Neural cell (in vitro differentiated cells): ENCODE results near the gene CCDC159. TPM values are rescaled to one million over a fixed set of nuclear protein-coding genes. Genes with fewer than 3 reads are reported as not detected.
"Not testable (repeated sequence)": the region's sequence is repeated elsewhere in the genome, so short reads cannot be mapped to it uniquely, and the experiment has no call there.

Source experiments
- H2AFZ ChIP-seq: fragments of 200-600, 300-800 bp; sonication (generic), shearing (Covaris generic); 2 replicates; pipeline ENCODE4 v1.6.0; 2014; ENCODE audit warnings: low read depth, mild to moderate bottlenecking, antibody characterized with exemption, low read length, moderate library complexity
- H3F3A ChIP-seq: fragments of 200-600 bp; shearing (Covaris generic); 2 replicates; pipeline ENCODE4 v1.6.1; 2016; ENCODE audit warnings: mild to moderate bottlenecking, moderate library complexity, mixed read lengths, antibody characterized with exemption, low read length; ENCODE audit not compliant: insufficient read depth, poor library complexity, severe bottlenecking
- H3K27ac ChIP-seq: fragments of 200-600, 300-800 bp; sonication (generic), shearing (Covaris generic); 2 replicates; pipeline ENCODE4 v1.5.1; 2014; ENCODE audit warnings: mild to moderate bottlenecking, low read length, moderate library complexity
- H3K27me3 ChIP-seq: fragments of 300-800, 200-600 bp; sonication (generic), shearing (Covaris generic); 2 replicates; pipeline ENCODE4 v1.6.0; 2014; ENCODE audit warnings: mild to moderate bottlenecking, low read depth, low read length, moderate library complexity; ENCODE audit not compliant: insufficient read depth
- H3K36me3 ChIP-seq: fragments of 300-800, 200-600 bp; sonication (generic), shearing (Covaris generic); 2 replicates; pipeline ENCODE4 v1.5.1; 2014; ENCODE audit warnings: mild to moderate bottlenecking, antibody characterized with exemption, low read length, moderate library complexity; ENCODE audit not compliant: insufficient read depth
- H3K4me2 ChIP-seq: fragments of 300-800, 200-600 bp; sonication (generic), shearing (Covaris generic); 2 replicates; pipeline ENCODE4 v1.6.0; 2014; ENCODE audit warnings: mild to moderate bottlenecking, low read length
- H3K4me3 ChIP-seq: fragments of 300-800, 200-600 bp; sonication (generic), shearing (Covaris generic); 2 replicates; pipeline ENCODE4 v1.5.1; 2014; ENCODE audit warnings: mild to moderate bottlenecking, low read length, moderate library complexity
- H3K79me2 ChIP-seq: fragments of 200-600 bp; shearing (Covaris generic); replicated peaks from 2 replicates; pipeline ENCODE4 v1.6.0; 2014; ENCODE audit warnings: mild to moderate bottlenecking, low read length, moderate library complexity; ENCODE audit not compliant: insufficient read depth
- H3K9ac ChIP-seq: fragments of 300-800, 200-600 bp; sonication (generic), shearing (Covaris generic); 2 replicates; pipeline ENCODE4 v1.6.1; 2016; ENCODE audit warnings: mild to moderate bottlenecking, low read length, mixed read lengths
- H3K9me2 ChIP-seq: fragments of 200-600 bp; shearing (Covaris generic); 2 replicates; pipeline ENCODE4 v1.6.1; 2016; ENCODE audit warnings: mild to moderate bottlenecking, low read length, mixed read lengths; ENCODE audit not compliant: insufficient read depth
- H3K9me3 ChIP-seq: fragments of 200-600, 300-800 bp; sonication (generic), shearing (Covaris generic); 2 replicates; pipeline ENCODE4 v1.6.1; 2016; ENCODE audit warnings: mild to moderate bottlenecking, mixed run types, low read length, moderate library complexity, mixed read lengths
- H4K20me1 ChIP-seq: fragments of 200-600 bp; shearing (Covaris generic); 2 replicates; pipeline ENCODE4 v1.6.1; 2016; ENCODE audit warnings: mild to moderate bottlenecking, mixed run types; ENCODE audit not compliant: insufficient read depth
- CTCF ChIP-seq: fragments of 450-650 bp; IDR thresholded peaks from 2 replicates; pipeline ENCODE4 v1.5.1; 2014; ENCODE audit warnings: antibody characterized with exemption, mild to moderate bottlenecking, moderate library complexity; ENCODE audit not compliant: poor library complexity, severe bottlenecking
- EP300 ChIP-seq: fragments of 450-650 bp; conservative IDR thresholded peaks from 2 replicates; pipeline ENCODE4 v1.6.1; 2014; ENCODE audit warnings: antibody characterized with exemption, mild to moderate bottlenecking, moderate library complexity; ENCODE audit not compliant: poor library complexity, severe bottlenecking
- EZH2 ChIP-seq: fragments of 200-600, 300-800 bp; shearing (Covaris generic), sonication (generic); IDR thresholded peaks from 2 replicates; pipeline ENCODE4 v1.6.1; 2014; ENCODE audit warnings: antibody characterized with exemption, low read length, borderline replicate concordance, mild to moderate bottlenecking; ENCODE audit not compliant: insufficient read depth, poor library complexity, severe bottlenecking
- MXI1 ChIP-seq: fragments of 450-650 bp; conservative IDR thresholded peaks from 2 replicates; pipeline ENCODE4 v1.6.1; 2014; ENCODE audit warnings: antibody characterized with exemption, mild to moderate bottlenecking; ENCODE audit not compliant: poor library complexity, severe bottlenecking
- POLR2AphosphoS5 ChIP-seq: IDR thresholded peaks from 2 replicates; pipeline ENCODE4 v1.6.1; 2012
- RAD21 ChIP-seq: fragments of 450-650 bp; conservative IDR thresholded peaks from 2 replicates; pipeline ENCODE4 v1.6.1; 2014; ENCODE audit warnings: antibody characterized with exemption, mild to moderate bottlenecking, moderate library complexity
- REST ChIP-seq: IDR thresholded peaks from 2 replicates; pipeline ENCODE4 v1.6.1; 2012; ENCODE audit warnings: borderline replicate concordance
- SMC3 ChIP-seq: fragments of 450-650 bp; conservative IDR thresholded peaks from 2 replicates; pipeline ENCODE4 v1.6.1; 2014; ENCODE audit warnings: antibody characterized with exemption, mild to moderate bottlenecking, moderate library complexity; ENCODE audit not compliant: poor library complexity
- TAF1 ChIP-seq: IDR thresholded peaks from 2 replicates; pipeline ENCODE4 v1.6.1; 2012; ENCODE audit warnings: low read depth
- polyA plus RNA-seq: library from polyadenylated mRNA; depleted of rRNA; stranded (reverse); fragments of >200 nt; gene quantifications from 2 replicates; pipeline ENCODE4 v1.2.3, GENCODE V29; 2014

CCDC159 gene
- polyA plus RNA-seq, 1 donor from 2014 or later = 2.4 TPM

- no peak overlapping the region for H3K4me2 ChIP-seq
- no peak overlapping the region for H3K4me3 ChIP-seq
- no peak overlapping the region for H2AFZ ChIP-seq
- peaks cover under 1% of the 10 kb centered on the region for H3K79me2 ChIP-seq
- H4K20me1 ChIP-seq = no peaks in the 10 kb centered on the region
- no peaks in the 10 kb centered on the region for H3K9me2 ChIP-seq
- no peaks in the 10 kb centered on the region for H3K27me3 ChIP-seq
- TF ChIP-seq CTCF (no peak), REST (no peak), RAD21 (no peak), SMC3 (no peak), EP300 (no peak)
- peaks cover 4% of the 10 kb centered on the region for H3K9me3 ChIP-seq
- H3K36me3 ChIP-seq = peaks cover 19% of the 10 kb centered on the region
- H3K27ac ChIP-seq = no peak overlapping the region
- H3F3A ChIP-seq = no peaks in the 10 kb centered on the region
- H3K9ac ChIP-seq = no peak overlapping the region
Observed at GRCh38 chr19:11332822-11333221, 13.5 kb upstream of the CCDC159 start.

GRCh38 chr19:11333838-11334237, 12.5 kb upstream of the CCDC159 start:
- not testable (repeated sequence) for H3K9me2 ChIP-seq, H3K4me3 ChIP-seq, H3F3A ChIP-seq, H3K9me3 ChIP-seq, H3K27me3 ChIP-seq, H2AFZ ChIP-seq, H3K9ac ChIP-seq, H3K27ac ChIP-seq, H3K79me2 ChIP-seq, H4K20me1 ChIP-seq, H3K4me2 ChIP-seq
- peaks cover 19% of the 10 kb centered on the region for H3K36me3 ChIP-seq

GRCh38 chr19:11335449-11336146, 10.7 kb upstream of the CCDC159 start:
- Histone ChIP-seq H3K9me2 (no peaks in the 10 kb centered on the region), H3K4me2 (no peak overlapping the region), H3K9me3 (peaks cover 4% of the 10 kb centered on the region), H3K79me2 (peaks cover 19% of the 10 kb centered on the region), H3K36me3 (peaks cover 14% of the 10 kb centered on the region), H2AFZ (no peak overlapping the region), H3K9ac (no peak overlapping the region), H3K27me3 (no peaks in the 10 kb centered on the region), H3K4me3 (no peak overlapping the region), H3F3A (no peaks in the 10 kb centered on the region), H3K27ac (no peak overlapping the region), H4K20me1 (no peaks in the 10 kb centered on the region)
- TF ChIP-seq MXI1 (no peak), TAF1 (no peak), RAD21 (no peak), SMC3 (no peak), REST (no peak), POLR2AphosphoS5 (no peak), EZH2 (no peak), EP300 (no peak)
